WTC11 (cell line): ENCODE results near the gene CCDC61. TPM values are rescaled to one million over a fixed set of nuclear protein-coding genes. Genes with fewer than 3 reads are reported as not detected.

Source experiments
- ATAC-seq: fragments of 200-7000 bp; cut with Tn5 transposase; 2 replicates; pipeline ENCODE4 v1.10.0; 2021; ENCODE audit warnings: mild to moderate bottlenecking, moderate library complexity
- CTCF ChIA-PET: fragments of 300-600 bp; sonication (Branson Sonifier 250); formaldehyde crosslinking; loops from one replicate; lab custom pipeline; 2021; ENCODE audit warnings: antibody characterized with exemption; lab: Charles Lee
- POLR2A ChIA-PET: fragments of 350-600 bp; sonication (Branson Sonifier 250); formaldehyde crosslinking; loops from one replicate; lab custom pipeline; 2021; ENCODE audit warnings: antibody characterized with exemption; lab: Charles Lee
- DNase-seq: peaks from one replicate; pipeline ENCODE4 v3.0.0; 2021; ENCODE audit warnings: low spot score
- H3K27ac Mint-ChIP-seq: 2 replicates; pipeline ENCODE4 v1.8.0; 2021; ENCODE audit warnings: mixed read lengths
- H3K27me3 Mint-ChIP-seq: 2 replicates; pipeline ENCODE4 v1.8.0; 2021; ENCODE audit warnings: low read depth, mild to moderate bottlenecking, moderate library complexity, mixed read lengths
- H3K36me3 Mint-ChIP-seq: 2 replicates; pipeline ENCODE4 v1.8.0; 2021; ENCODE audit warnings: mixed read lengths
- H3K4me1 Mint-ChIP-seq: 2 replicates; pipeline ENCODE4 v1.8.0; 2022; ENCODE audit warnings: mixed read lengths
- H3K4me3 Mint-ChIP-seq: 2 replicates; pipeline ENCODE4 v1.8.0; 2021; ENCODE audit warnings: mild to moderate bottlenecking, moderate library complexity, mixed read lengths
- H3K9me3 Mint-ChIP-seq: 2 replicates; pipeline ENCODE4 v1.8.0; 2021; ENCODE audit warnings: mixed read lengths
- CTCF ChIP-seq: fragments of 200-600 bp; IDR thresholded peaks from 2 replicates; pipeline ENCODE4 v1.8.0; 2022; ENCODE audit warnings: antibody characterized with exemption
- ELF4 ChIP-seq: sonication (generic); formaldehyde crosslinking; IDR thresholded peaks from 2 replicates; pipeline ENCODE4 v1.8.1; 2022; ENCODE audit warnings: low read depth, mild to moderate bottlenecking, moderate library complexity, missing genetic modification reagents
- FOXP4 ChIP-seq: sonication (generic); formaldehyde crosslinking; IDR thresholded peaks from 2 replicates; pipeline ENCODE4 v1.8.0; 2022; ENCODE audit warnings: mild to moderate bottlenecking, missing genetic modification reagents
- HMGA2 ChIP-seq: fragments of 250-450 bp; sonication (Bioruptor Pico); IDR thresholded peaks from 2 replicates; pipeline ENCODE4 v1.4.0; 2021; ENCODE audit warnings: mild to moderate bottlenecking, moderate library complexity
- IRF1 ChIP-seq: sonication (generic); formaldehyde crosslinking; IDR thresholded peaks from 2 replicates; pipeline ENCODE4 v1.8.0; 2023; ENCODE audit warnings: missing genetic modification reagents
- JAZF1 ChIP-seq: fragments of 250-450 bp; sonication (Bioruptor Pico); IDR thresholded peaks from 2 replicates; pipeline ENCODE4 v1.9.0; 2021; ENCODE audit warnings: moderate library complexity, mild to moderate bottlenecking, inconsistent platforms
- KAT7 ChIP-seq: sonication (generic); formaldehyde crosslinking; IDR thresholded peaks from 2 replicates; pipeline ENCODE4 v1.8.1; 2023; ENCODE audit warnings: missing genetic modification reagents, mild to moderate bottlenecking, borderline replicate concordance
- NR3C1 ChIP-seq: sonication (generic); formaldehyde crosslinking; conservative IDR thresholded peaks from 2 replicates; pipeline ENCODE4 v1.8.1; 2023; ENCODE audit warnings: low read depth, mild to moderate bottlenecking, missing genetic modification reagents
- OVOL2 ChIP-seq: fragments of 250-450 bp; sonication (Bioruptor Pico); IDR thresholded peaks from 2 replicates; pipeline ENCODE4 v1.9.0; 2021; ENCODE audit warnings: mild to moderate bottlenecking, borderline replicate concordance
- RELA ChIP-seq: sonication (generic); formaldehyde crosslinking; IDR thresholded peaks from 2 replicates; pipeline ENCODE4 v1.8.1; 2022; ENCODE audit warnings: missing genetic modification reagents, mild to moderate bottlenecking, borderline replicate concordance
- SMAD4 ChIP-seq: sonication (generic); formaldehyde crosslinking; IDR thresholded peaks from 2 replicates; pipeline ENCODE4 v1.8.0; 2022; ENCODE audit warnings: mild to moderate bottlenecking, missing genetic modification reagents
- TEAD4 ChIP-seq: sonication (generic); formaldehyde crosslinking; IDR thresholded peaks from 2 replicates; pipeline ENCODE4 v1.8.0; 2022; ENCODE audit warnings: mild to moderate bottlenecking, missing genetic modification reagents
- ZBTB21 ChIP-seq: sonication (generic); formaldehyde crosslinking; IDR thresholded peaks from 2 replicates; pipeline ENCODE4 v1.8.1; 2023; ENCODE audit warnings: mild to moderate bottlenecking, missing genetic modification reagents, borderline replicate concordance
- ZNF232 ChIP-seq: sonication (generic); formaldehyde crosslinking; IDR thresholded peaks from 2 replicates; pipeline ENCODE4 v1.8.0; 2022; ENCODE audit warnings: mild to moderate bottlenecking, missing genetic modification reagents
- ZNF281 ChIP-seq: sonication (generic); formaldehyde crosslinking; IDR thresholded peaks from 2 replicates; pipeline ENCODE4 v1.8.0; 2023; ENCODE audit warnings: mild to moderate bottlenecking, missing genetic modification reagents
- ZNF416 ChIP-seq: fragments of 250-450 bp; sonication (Bioruptor Pico); IDR thresholded peaks from 2 replicates; pipeline ENCODE4 v1.9.0; 2021; ENCODE audit warnings: mild to moderate bottlenecking, inconsistent platforms
- ZNF512 ChIP-seq: sonication (generic); formaldehyde crosslinking; IDR thresholded peaks from 2 replicates; pipeline ENCODE4 v1.8.1; 2022; ENCODE audit warnings: missing genetic modification reagents, borderline replicate concordance
- ZSCAN18 ChIP-seq: fragments of 250-450 bp; sonication (Bioruptor Pico); IDR thresholded peaks from 2 replicates; pipeline ENCODE4 v2.1.2; 2022; ENCODE audit warnings: mild to moderate bottlenecking, moderate library complexity
- total RNA-seq: library from RNA; stranded (reverse); gene quantifications from 3 replicates; pipeline ENCODE4 v1.2.3, GENCODE V29; 2021

The CCDC61 gene
- total RNA-seq, 1 experiment from 2014 or later, result 33.7 TPM

- Mint-ChIP-seq H3K9me3 (no peaks in the 10 kb centered on the region), H3K4me3 (peak overlapping the region; percentile 87), H3K27me3 (peaks cover 31% of the 10 kb centered on the region), H3K27ac (no peak overlapping the region), H3K4me1 (peaks cover 17% of the 10 kb centered on the region), H3K36me3 (no peaks in the 10 kb centered on the region)
- DNase-seq (no peak), ATAC-seq (peak; percentile 6)
- POLR2A ChIA-PET, result interaction anchor here (1.0 to 1.2 kb wide), 3 partner anchors 55 to 115 kb away, joined by 3 to 6 read pairs (median 4); no protein-coding TSS in a partner anchor
- TF ChIP-seq OVOL2 (no peak), SMAD4 (CRISPR knock-in tag) (no peak), ELF4 (CRISPR knock-in tag) (no peak), TEAD4 (CRISPR knock-in tag) (no peak), RELA (no peak), FOXP4 (CRISPR knock-in tag) (no peak), ZNF512 (no peak)
- CTCF ChIA-PET, result interaction anchor here (0.5 to 6.3 kb wide), 40 partner anchors 12 to 853 kb away, joined by 3 to 76 read pairs (median 5); partner anchors contain the start of genes CCDC61, FOXA3, IRF2BP1 and MYPOP
Measured at GRCh38 chr19:46015687-46016425, 20.6 kb downstream of the CCDC61 start.

GRCh38 chr19:46016426-46017094, 21.3 kb downstream of the CCDC61 start:
- POLR2A ChIA-PET, result interaction anchor here (0.6 to 1.2 kb wide), 6 partner anchors 56 to 1168 kb away, joined by 3 to 7 read pairs (median 4); no protein-coding TSS in a partner anchor
- peak; percentile 89 for DNase-seq
- peak overlapping the region; percentile 45; the same call in 1 of the 2 replicates for H3K27ac Mint-ChIP-seq
- no peaks in the 10 kb centered on the region for H3K9me3 Mint-ChIP-seq
- no peaks in the 10 kb centered on the region for H3K36me3 Mint-ChIP-seq
- H3K4me3 Mint-ChIP-seq, result peak overlapping the region; percentile 87
- ATAC-seq, result peak; percentile 66
- peaks cover 21% of the 10 kb centered on the region for H3K4me1 Mint-ChIP-seq
- H3K27me3 Mint-ChIP-seq, result peaks cover 31% of the 10 kb centered on the region
- CTCF ChIA-PET, result interaction anchor here (0.5 to 6.3 kb wide), 48 partner anchors 11 to 623 kb away, joined by 3 to 76 read pairs (median 4); partner anchors contain the start of genes CCDC61, FOXA3, IRF2BP1 and MYPOP
- TF ChIP-seq CTCF (peak; percentile 81), JAZF1 (CRISPR knock-in tag) (no peak), ZBTB21 (CRISPR knock-in tag) (peak; percentile 50; the same call in 1 of the 2 replicates), IRF1 (no peak), ZNF512 (no peak), ZNF232 (CRISPR knock-in tag) (no peak), ZSCAN18 (CRISPR knock-in tag) (no peak), KAT7 (CRISPR knock-in tag) (no peak), ZNF416 (CRISPR knock-in tag) (no peak), NR3C1 (CRISPR knock-in tag) (no peak), HMGA2 (CRISPR knock-in tag) (no peak), ZNF281 (no peak)
